GM19455 (cell line): ENCODE data around the gene CACNA2D2.

ENCODE experiments used
- ATAC-seq: cut with Tn5 transposase; IDR thresholded peaks from one replicate; pipeline ENCODE4 v1.9.1; 2021; ENCODE audit not compliant: unreplicated experiment

CACNA2D2 gene

GRCh38 chr3:50353245-50354004 is 150.0 kb downstream of the CACNA2D2 start:
- no peak for ATAC-seq

GRCh38 chr3:50352781-50353180 is 150.7 kb downstream of the CACNA2D2 start:
- no peak for ATAC-seq

DNA sequence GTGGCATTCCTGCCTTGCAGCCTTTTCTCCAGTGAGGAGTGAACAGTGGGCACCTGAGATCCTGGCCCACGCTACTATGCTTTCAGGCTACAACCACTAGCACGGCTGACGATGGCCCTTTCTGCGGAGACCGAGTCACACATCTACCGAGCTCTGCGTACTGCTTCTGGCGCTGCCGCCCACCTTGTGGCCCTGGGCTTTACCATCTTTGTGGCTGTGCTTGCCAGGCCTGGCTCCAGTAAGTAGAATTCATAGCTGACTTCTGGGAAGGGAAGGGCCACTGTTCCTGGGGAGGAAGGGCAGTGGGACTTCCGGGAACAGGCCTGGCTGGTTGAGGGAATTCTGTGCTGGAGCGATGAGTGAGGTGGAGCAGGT is 152.1 kb downstream of the CACNA2D2 start:
- no peak for ATAC-seq

GRCh38 chr3:50350527-50351322 is 152.7 kb downstream of the CACNA2D2 start, which contains the start of the genes CYB561D2 and NPRL2:
Gene CYB561D2, plus strand, starts transcription at chr3:50350862. Its CDS starts 572 bp downstream, at chr3:50351434.
Gene NPRL2, minus strand, starts transcription at chr3:50350775. Its CDS starts 123 bp downstream, at chr3:50350652.
- ATAC-seq = peak; percentile 82

DNA sequence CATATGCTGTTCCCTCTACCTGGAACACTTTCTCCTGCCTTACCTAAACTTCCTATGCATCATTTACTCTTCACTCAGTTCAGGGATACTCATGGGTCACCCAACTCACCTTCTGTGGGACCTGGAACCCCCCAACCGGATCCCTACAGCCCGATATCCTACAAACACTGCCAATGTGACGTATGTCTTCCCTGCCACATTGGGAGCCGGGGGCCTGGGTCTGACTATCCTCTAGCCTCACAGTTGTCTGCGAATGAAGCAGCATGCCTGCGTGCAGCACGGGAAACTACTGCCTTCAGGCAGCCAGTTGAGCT is 153.3 kb downstream of the CACNA2D2 start:
- no peak for ATAC-seq

GRCh38 chr3:50347187-50347813 is 156.1 kb downstream of the CACNA2D2 start:
- no peak for ATAC-seq

GRCh38 chr3:50345586-50346234 is 157.7 kb downstream of the CACNA2D2 start, which contains the start of gene ZMYND10:
Gene ZMYND10, minus strand, starts transcription at chr3:50345732. Its CDS starts 153 bp downstream, at chr3:50345579.
- ATAC-seq = no peak

DNA sequence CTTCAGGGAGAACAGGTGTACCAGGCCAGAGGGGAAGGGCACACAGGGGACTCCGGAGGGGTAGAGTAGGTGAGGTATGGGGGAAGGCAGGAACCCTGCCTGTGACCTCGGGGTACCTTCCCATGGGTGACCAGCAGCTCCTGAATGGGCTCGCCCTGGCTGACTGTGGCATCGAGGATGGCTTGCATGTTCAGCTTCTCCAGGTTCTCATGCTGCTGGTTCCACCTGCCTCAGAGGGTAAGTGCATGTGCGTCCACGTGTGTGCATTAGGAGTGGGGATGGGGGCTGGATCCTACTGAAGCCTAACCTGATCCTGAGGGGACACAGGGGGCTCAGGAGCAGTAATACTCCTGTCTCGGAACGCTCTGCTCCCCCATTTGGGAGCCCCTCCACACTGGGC is 158.4 kb downstream of the CACNA2D2 start:
- no peak for ATAC-seq

DNA sequence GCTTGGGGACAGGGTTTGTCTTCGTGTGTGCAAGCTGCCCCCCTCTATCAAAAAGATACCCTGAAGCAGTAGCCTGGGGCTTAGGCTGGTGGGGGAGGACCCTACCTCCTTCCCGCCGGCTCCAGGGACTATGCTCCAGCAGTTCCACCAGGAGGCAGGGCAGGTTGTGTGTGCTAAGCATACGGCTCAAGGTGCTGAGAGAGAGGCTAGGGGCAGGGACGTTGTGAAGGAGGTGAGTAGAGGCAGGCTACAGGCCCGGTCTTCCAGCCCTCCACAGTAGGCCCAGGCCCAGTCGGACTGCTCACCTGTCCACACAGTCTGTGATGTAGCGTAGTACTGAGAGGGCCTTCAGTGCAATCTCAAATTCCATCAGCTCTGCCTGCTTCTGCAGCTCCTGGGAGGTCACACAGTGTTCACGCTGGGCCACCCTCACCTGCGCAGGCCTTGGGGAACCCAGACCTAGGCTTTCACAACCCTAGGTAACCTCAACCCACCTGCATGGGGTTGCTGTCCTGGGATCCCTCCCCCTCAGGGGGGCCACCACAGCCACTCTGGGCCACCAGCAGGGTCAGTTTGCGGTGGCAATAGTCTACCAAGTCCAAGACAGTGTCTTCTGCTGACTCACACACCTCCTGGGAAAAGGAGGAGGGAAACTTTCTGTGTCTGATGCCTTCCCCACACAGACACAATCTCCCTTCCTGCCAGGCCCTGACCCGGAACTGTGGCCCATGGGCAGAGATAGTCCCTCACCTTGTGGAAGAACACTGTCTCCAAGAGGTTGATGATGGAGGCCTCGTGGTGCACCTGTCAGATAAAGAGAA is 160.4 kb downstream of the CACNA2D2 start:
- ATAC-seq = no peak

DNA sequence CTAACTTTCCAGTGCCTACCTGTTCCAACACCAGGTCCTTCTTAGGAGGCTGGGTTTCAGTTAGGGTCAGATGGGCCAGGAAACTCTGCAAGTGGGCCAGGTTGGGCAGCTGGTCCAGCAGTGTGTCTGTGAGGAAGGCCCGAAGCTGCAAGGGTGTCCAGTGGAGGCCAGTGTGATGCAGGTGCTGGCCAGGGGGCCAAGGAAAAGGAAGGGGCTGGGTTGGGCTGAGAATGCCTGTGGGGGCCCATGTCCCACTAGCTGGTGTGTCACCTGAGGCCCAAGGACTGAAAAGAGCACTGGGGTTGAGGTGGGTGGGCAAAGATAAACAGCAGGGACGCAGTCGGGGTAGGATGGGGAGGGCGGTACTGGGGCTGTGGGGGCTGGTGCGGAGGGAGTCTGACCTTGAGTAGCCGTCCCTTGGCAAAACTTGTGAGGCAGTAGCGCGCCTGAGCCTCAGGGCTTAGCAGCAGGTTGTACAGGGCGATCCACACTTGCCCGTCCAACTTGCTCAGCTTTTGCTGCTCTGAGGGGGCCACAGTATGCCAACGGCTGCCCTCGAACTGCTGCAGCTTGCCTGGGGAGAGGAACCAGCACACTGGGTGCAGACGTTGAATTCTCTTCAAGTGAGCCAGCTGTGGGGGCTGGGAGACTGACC is 161.3 kb downstream of the CACNA2D2 start:
- no peak for ATAC-seq

DNA sequence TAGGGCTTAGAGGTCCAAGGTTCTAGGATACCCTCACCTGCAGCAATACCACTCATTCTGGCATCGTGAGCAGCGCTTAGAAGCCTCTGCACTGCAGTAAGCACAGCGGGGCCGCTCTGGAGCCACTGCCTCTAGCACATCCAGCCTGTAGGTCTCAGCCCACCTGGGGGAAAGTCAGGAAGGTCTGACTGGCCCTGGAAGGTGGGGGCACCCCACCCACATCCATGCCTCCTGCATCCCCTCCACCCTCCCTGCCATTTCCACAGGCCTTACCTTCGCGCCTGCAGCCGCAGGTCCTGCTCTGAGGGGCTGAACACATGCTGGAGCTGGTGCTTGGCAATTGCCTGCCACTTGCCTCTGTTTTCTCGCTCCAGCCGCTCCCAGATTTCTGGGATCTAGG is 161.9 kb downstream of the CACNA2D2 start:
- no peak for ATAC-seq

- ATAC-seq = no peak
Measured at GRCh38 chr3:50340448-50341329, 162.7 kb downstream of the CACNA2D2 start, which contains the start of gene RASSF1. Gene RASSF1, minus strand, starts transcription at chr3:50340836. Its CDS starts 31 bp downstream, at chr3:50340805.

- no peak for ATAC-seq
Measured at GRCh38 chr3:50340147-50340447, 163.3 kb downstream of the CACNA2D2 start.

GRCh38 chr3:50339485-50340146 is 163.8 kb downstream of the CACNA2D2 start:
- ATAC-seq = no peak

GRCh38 chr3:50338965-50339364 is 164.5 kb downstream of the CACNA2D2 start:
- ATAC-seq = no peak

DNA sequence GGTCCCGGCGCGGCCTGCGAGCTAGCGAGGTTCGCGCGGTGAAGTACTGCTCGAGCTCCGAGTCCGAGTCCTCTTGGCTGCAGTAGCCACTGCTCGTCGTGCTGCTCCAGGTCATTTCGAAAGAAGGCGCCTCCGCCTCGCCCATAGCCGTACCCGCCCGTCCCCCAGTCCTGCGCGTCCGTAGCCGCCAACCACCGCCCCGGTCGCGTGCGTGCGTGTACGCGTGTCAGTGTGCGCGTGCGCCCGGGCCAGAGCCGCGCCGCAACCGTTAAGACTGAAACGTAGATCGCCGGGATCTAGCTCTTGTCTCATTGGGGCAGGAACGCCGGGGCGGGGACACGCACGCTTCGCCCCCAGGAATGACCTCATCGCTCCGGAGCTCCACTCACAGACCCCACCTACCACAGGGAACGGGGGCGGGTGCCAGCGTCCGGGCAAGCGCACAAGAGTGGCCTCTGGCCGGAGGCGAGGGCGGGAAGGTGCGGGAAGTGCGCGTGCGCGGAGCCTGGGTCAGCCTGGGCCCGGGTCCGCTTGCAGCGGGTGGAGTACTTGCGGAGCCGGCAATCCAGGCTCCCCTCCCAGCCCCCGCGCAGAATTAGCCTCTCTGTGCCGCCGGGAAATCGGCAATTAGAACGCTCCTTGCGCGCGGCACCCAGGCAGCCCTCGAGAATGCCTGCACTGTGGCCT is 166.1 kb downstream of the CACNA2D2 start:
- ATAC-seq = peak; percentile 66

GRCh38 chr3:50336452-50337174 is 166.8 kb downstream of the CACNA2D2 start:
- peak; percentile 34 for ATAC-seq
